GM12801 (cell line): Measurements from ENCODE around the gene ARFGAP3.

Source experiments
- TF ChIP-seq, protein P1 (sequence below): IDR thresholded peaks from one replicate; pipeline ENCODE4 v1.5.1; 2011; ENCODE audit warnings: control low read depth; ENCODE audit not compliant: insufficient read length; ENCODE audit errors: extremely low read depth

The ARFGAP3 gene

DNA sequence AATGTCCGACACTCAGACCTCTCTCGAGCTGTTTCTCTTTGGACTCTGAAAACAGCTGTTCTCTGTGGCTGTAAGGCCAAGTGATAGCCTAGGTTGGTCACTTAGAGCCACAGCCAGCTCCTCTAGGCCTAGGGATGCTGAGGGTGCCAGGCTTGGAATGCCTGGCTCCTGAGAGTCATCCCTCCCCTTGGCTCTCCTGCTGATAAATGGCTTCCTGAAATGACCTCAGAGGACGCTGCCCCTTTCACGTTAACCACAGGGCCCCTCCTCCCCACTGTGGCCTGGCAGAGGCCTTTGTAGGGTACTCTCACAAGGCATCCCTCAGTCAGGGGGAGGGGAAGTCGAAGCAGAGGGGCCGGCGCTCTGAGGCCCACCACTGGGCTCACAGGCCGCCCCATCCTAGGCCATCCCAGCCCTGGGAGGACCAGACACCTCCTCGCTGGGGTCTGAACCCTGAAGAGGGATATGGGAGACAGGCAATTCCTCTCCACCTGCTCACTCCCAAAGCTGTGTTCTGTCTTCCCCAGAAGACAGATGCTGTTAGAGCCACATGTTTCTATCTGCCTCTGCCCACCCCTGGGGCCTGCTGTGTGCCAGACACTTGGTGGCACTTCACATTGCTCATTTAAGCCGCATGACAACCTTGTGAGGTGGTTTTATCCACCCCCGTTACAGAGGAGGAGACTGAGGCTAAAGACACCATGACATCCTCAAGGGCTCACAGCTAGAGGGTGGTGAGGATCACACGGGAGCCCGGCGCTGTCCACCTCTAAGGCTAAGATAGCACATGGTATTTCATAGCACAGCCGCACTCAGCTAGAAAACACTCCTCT lies 50.9 kb downstream of the ARFGAP3 start:
- TF ChIP-seq, protein P1, sequence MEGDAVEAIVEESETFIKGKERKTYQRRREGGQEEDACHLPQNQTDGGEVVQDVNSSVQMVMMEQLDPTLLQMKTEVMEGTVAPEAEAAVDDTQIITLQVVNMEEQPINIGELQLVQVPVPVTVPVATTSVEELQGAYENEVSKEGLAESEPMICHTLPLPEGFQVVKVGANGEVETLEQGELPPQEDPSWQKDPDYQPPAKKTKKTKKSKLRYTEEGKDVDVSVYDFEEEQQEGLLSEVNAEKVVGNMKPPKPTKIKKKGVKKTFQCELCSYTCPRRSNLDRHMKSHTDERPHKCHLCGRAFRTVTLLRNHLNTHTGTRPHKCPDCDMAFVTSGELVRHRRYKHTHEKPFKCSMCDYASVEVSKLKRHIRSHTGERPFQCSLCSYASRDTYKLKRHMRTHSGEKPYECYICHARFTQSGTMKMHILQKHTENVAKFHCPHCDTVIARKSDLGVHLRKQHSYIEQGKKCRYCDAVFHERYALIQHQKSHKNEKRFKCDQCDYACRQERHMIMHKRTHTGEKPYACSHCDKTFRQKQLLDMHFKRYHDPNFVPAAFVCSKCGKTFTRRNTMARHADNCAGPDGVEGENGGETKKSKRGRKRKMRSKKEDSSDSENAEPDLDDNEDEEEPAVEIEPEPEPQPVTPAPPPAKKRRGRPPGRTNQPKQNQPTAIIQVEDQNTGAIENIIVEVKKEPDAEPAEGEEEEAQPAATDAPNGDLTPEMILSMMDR: no peak

DNA sequence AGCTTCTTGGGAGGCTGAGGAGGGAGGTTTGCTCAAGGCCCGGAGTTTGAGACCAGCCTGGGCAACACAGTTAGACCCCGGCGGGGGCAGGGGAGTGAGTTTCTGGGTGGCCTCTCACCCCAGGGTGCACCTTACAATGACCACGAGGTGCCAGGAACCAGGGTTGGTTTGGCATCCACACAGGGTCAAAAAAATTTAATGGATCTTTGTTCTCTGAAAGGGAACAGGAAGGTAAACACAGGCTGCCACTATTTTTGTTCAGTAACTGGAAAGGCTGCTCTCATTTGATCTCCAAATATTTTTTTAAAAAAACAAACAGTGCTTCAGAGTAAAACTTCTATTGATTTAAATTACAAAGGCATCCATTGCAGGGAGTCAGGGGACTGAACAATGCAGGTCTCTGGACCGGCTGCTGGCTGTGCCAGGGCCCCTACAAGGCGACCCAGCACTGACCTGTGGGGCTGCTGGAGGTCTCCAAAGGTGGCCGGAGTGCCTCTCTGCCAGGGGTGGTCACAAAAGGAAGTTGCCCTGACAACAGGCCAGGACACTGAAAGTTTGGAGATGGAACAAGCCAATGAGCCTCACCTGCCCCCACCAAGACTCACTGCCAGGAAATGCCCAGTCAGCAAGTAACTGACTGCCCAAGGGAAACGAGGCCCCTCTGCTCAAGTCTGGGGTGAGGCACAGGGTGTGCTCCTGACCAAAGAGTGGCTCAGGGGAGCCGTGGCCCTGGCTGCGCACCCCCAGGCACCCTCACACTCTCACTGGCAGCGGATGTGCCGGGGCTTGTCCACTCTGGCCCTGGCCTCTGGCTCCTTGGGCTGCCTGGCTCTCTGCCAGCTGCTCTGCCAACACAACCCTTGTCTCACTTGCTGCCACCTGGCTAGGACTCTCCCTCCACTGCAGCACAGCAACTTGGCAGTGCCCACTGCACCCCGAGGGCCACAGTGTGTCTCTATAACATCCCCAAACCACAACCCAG lies 51.8 kb downstream of the ARFGAP3 start:
- TF ChIP-seq, protein P1: no peak

GRCh38 chr22:42803389-42803788 lies 53.7 kb downstream of the ARFGAP3 start:
- TF ChIP-seq, protein P1: no peak

DNA sequence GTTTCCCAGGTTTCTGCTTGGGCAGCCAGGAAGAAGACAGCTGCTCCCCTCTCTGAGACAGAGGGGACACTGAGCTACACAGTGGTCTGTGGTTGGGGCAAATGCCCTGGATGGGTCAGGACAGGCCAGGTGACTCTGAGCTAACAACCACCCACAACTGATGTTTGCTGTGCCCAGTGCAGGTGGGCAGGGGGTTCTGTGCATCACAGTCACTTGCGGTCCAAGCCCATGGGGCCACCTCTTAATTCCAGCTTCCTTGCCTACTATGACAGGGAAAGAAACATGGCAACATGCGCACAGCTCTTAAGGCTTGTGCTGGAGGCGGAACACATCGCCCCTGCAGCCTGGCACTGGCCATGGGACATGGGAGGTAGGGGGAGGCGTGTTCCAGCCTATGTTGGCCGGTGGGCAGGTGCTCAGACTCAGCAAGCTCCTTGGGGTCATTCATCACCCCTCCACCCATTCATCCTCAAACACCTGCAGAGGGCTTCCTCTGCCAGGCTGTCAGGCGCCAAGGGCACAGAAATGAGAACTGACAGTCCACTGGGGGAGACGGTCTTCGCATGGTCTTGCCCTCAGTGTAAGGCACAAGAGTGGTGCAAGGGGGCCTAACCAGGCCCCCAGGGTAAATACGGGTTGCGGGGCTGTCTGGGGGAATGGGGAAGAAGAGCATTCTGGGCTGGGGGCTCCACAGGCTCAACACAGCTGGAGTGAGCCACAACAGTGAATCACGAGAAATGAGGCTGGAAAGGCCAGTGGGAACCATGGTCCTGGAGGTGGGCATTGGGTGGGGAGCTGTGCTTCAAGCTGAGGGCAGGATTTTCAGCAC lies 55.6 kb downstream of the ARFGAP3 start:
- TF ChIP-seq, protein P1: no peak

- TF ChIP-seq, protein P1: no peak
These were observed 56.4 kb downstream of the ARFGAP3 start for GRCh38 chr22:42800451-42801251.

GRCh38 chr22:42799461-42800405 lies 57.3 kb downstream of the ARFGAP3 start:
- TF ChIP-seq, protein P1: no peak
